Activated CD4-positive, alpha-beta T cell treated with anti-CD3 and anti-CD28 coated beads for 48 hours (primary cell): ENCODE measurements around the gene LMNB1.
"Not testable (repeated sequence)": the region's sequence is repeated elsewhere in the genome, so short reads cannot be mapped to it uniquely, and the experiment has no call there.

Experiments
- DNase-seq: peaks from one replicate; pipeline ENCODE4 v3.0.0-alpha.2; 2020

Gene LMNB1

GRCh38 chr5:126776499-126777256, at the start of gene LMNB1:
Gene LMNB1 (plus strand): TSS chr5:126777136. CDS start chr5:126777509, 373 bp downstream.
- peak; percentile 96 for DNase-seq

DNA sequence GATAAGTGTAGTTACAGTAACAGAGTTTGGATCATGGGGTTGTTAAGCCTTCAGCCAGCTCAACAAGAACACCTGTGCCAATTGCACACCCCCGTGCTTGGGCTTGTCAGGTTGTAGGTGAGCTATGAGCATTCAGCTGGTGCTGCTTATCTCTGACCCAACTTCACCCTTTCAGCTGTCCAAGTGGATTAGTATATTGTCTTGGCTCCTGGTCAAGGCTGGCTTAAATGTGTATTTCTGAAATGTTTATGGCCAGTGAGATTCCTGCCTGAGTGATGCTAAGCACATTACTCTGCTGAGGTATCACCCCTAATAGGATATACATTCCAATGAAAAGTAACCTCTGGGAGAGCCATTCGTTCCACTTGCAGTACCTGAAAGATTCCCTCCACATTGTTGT, 44.2 kb upstream of the LMNB1 start:
- DNase-seq: no peak

GRCh38 chr5:126734573-126734972, 42.4 kb upstream of the LMNB1 start:
- not testable (repeated sequence) for DNase-seq

DNA sequence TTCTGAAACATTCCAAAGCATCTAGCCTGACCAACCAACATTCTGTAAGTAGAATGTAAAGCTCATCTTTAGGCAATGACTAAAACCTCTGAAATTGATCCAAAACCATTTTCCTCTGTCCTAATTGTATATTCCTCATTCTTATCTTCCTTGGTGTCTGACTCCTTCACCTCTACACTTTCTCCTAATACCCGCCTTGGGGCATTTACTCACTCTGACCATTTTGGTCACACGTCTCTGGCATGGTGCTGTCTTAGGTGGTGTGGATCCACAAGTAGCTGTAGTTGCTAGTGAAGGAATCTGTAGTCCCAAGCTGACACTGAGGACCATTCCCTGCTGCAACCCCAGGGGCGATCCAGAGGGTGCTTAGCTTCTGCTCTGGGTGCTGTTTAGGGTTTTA, 40.8 kb upstream of the LMNB1 start:
- DNase-seq: no peak

- no peak for DNase-seq
Observed at GRCh38 chr5:126741361-126741760, 35.6 kb upstream of the LMNB1 start.

DNA sequence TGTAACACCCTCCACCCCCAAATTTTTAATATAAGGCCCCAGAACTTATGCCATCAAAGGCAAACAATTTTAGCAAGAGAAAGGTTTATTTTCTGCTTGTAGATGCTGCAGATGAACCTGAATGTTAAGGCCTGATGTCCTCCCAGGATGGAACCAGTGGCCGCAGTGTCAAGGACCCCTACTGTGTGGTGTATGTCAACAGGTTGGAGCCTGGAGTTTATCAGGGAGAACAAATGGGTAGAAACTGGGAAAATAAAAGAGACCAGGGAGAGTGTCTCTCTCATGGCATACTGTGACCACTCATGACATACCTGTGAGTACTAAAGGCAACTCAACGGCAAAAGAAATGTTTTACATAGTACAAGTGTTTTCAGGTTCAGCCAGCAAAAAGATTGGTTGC, 34.5 kb upstream of the LMNB1 start:
- no peak for DNase-seq

DNA sequence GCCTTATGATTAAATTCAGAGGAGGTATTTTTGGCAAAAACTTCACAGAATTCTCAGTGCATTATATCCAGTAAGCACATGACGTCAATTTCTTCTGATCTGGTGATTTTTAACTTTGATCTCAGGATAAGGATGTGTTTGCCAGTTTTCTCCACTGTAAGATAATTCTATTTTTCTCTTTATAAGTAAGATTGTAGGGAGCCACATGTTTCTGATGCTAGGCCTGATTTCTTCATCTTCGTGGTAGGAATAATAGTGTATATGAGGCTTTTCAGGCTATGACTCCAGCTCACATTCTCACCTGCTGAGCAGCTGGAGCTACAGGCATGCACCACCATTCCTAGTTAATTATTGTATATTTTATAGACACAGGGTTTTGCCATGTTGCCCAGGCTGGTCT, 32.1 kb upstream of the LMNB1 start:
- DNase-seq: no peak

GRCh38 chr5:126745259-126745992, 31.5 kb upstream of the LMNB1 start:
- no peak for DNase-seq

GRCh38 chr5:126746290-126746689, 30.6 kb upstream of the LMNB1 start:
- DNase-seq: no peak

- no peak for DNase-seq
Observed at GRCh38 chr5:126752081-126752785, 24.7 kb upstream of the LMNB1 start.

- DNase-seq: no peak
Observed at GRCh38 chr5:126753227-126753626, 23.7 kb upstream of the LMNB1 start.

DNA sequence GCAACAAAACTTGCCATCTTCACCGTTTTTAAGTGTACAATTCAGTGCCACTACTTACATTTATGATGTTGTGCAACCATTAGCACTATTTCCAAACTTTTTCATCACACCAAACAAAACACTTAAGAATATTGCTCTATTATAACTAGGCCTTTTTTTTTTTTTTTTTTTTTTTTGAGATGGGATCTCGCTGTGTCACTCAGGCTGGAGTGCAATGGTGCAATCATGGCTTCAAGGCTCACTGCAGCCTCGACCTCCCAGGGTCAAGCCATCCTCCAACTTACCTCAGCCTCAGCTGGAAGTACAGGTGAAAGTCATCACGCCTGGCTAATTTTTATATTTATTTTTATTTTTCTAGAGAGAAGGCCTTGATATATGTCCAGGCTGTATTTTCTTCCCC, 22.3 kb upstream of the LMNB1 start:
- DNase-seq: no peak

GRCh38 chr5:126755593-126755992, 21.3 kb upstream of the LMNB1 start:
- no peak for DNase-seq

DNA sequence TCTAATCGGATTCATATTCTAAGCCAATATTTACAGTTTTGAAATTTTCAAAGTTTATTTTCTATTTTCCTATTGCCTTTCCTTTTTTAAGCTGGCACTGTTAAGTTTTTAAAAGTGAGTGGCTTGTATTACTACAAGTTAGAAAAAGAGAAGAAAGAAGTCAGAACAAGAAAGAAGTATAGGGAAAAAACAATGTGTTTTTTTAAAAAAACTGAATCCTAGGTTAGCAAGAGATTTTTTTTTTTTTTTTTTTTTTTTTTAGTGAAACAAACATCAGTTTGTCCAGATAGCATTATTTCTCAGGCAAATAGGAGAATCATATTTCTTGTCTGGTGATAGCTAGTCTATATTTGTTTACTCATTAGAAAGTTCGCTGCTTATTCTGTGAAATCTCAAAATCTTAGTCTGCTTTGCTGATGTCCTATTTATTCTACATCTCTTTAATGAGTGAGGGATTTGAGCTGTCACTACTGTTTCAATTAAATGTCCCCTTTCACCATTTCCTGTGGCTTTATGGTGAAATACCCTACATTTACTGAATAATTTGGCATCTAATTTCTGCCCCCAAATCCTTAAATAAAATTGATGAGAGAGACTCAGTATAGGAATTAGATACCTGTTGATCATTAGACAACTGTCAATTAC, 19.1 kb upstream of the LMNB1 start:
- DNase-seq: no peak

GRCh38 chr5:126763371-126763770, 13.6 kb upstream of the LMNB1 start:
- DNase-seq: no peak

- no peak for DNase-seq
Observed at GRCh38 chr5:126769703-126770102, 7.2 kb upstream of the LMNB1 start.

GRCh38 chr5:126773536-126773935, 3.4 kb upstream of the LMNB1 start:
- not testable (repeated sequence) for DNase-seq

- DNase-seq: not testable (repeated sequence)
Observed at GRCh38 chr5:126774595-126774994, 2.3 kb upstream of the LMNB1 start.

GRCh38 chr5:126777257-126777974, 480 bp downstream of the LMNB1 start:
- peak; percentile 69 for DNase-seq

DNA sequence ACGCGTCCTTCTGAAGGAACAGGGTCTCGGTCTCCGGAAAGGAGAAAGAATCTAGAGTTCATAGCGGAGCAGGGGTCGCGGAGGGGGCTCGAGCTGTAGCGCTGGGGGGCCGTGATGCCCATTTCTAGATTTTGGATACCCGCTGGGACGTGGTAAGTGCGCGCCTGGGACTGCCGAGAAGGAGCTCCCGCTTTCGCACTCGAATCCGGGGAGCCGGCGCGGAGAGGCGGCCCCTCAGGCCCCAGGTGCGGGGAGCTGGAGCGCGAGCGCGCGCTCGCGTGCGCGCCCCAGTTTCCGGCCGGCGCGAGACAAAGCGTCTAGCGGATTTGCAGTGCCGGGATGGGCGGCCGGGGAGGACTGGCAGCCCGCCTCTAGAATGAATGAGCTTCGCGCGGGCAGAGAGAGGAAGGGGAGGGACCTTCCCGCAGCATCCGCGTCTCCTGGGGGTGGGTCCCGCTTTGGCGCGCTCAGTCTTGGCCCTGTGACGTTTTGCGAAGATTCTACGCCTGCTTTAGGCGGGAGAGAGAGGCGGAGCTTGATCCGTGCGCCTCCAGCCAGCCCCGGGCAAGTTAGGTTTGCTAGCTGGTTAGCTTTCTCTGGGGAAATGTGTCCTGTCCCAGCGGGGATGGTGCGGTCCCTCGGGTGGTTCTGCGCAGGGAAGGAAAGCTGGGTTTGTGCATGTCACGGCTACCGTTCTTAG, 1.2 kb downstream of the LMNB1 start:
- peak; percentile 97 for DNase-seq

- DNase-seq: no peak
Observed at GRCh38 chr5:126778675-126779403, 1.9 kb downstream of the LMNB1 start.
